Ovary (tissue), 7 donors: ENCODE measurements around the gene CCR5AS.

Source experiments
- DNase-seq, 5 donors: peaks; one replicate each; pipeline ENCODE4 v3.0.0-alpha.2; 2019 to 2020
- H3K27ac ChIP-seq, 2 donors: fragments of 200-600 bp; one replicate each; pipeline versions ENCODE4 v1.5.1 to v1.8.0; 2019 to 2022
- H3K27me3 ChIP-seq: fragments of 200-600 bp; one replicate; pipeline ENCODE4 v1.8.0; 2022
- H3K36me3 ChIP-seq: fragments of 200-600 bp; sonication (generic); one replicate; pipeline ENCODE4 v1.5.1; 2019
- H3K4me1 ChIP-seq: one replicate; pipeline ENCODE4 v1.8.1; 2013; ENCODE audit warnings: mild to moderate bottlenecking, moderate library complexity; ENCODE audit not compliant: insufficient read depth
- H3K4me3 ChIP-seq: fragments of 200-600 bp; sonication (generic); one replicate; pipeline ENCODE4 v1.5.1; 2017
- H3K9me3 ChIP-seq, 2 donors: fragments of 200-600 bp in 1 of 2; sonication (generic) in 1 of 2; one replicate each; pipeline versions ENCODE4 v1.5.1 to v1.8.1; 2013 to 2019; ENCODE audit warnings: mild to moderate bottlenecking in 1 of 2, moderate library complexity in 1 of 2
- CTCF ChIP-seq, 3 donors: fragments of 450-650 bp in 2 of 3; fragments of 200-600 bp in 1 of 3; IDR thresholded peaks; one replicate each; pipeline versions ENCODE4 v1.5.1 to v1.8.0; 2016 to 2022; ENCODE audit warnings: antibody characterized with exemption in 3 of 3, mild to moderate bottlenecking in 1 of 3
- EP300 ChIP-seq: sonication (generic); formaldehyde crosslinking; IDR thresholded peaks from one replicate; pipeline ENCODE4 v1.6.1; 2017; ENCODE audit warnings: antibody characterized with exemption
- POLR2A ChIP-seq: fragments of 450-650 bp; IDR thresholded peaks from one replicate; pipeline ENCODE4 v1.6.1; 2017; ENCODE audit warnings: antibody characterized with exemption, mild to moderate bottlenecking, moderate library complexity
- WGBS, 3 donors: extraction: QIAGEN DNeasy Blood & Tissue Kit in 1 of 3; methylation state at CpG; one replicate each; pipeline versions ENCODE4 v1.1.5 to v1.1.7; 2013 to 2017; 5-methylcytosine and 5-hydroxymethylcytosine counted together
- intact Hi-C, 4 donors: fragments of 100-400 bp; cut with DNase I; formaldehyde crosslinking; loops; one replicate each; pipeline versions ENCODE4 v1.11.0 to v1.15.1; 2022 to 2023
- donor health status: DM: no; HTN: no; CAD: no; lungs with moderate emphysema.
- donor health status: DM: no; HTN: no; CAD: no.
- donor health status: Bipolar disorder and iron deficiency.
- donor health status: DM: no; HTN: no; CAD: no.
- donor health status: DM: yes; HTN: yes; CAD: no.

The CCR5AS gene

GRCh38 chr3:46422617-46423016, 15.8 kb upstream of the CCR5AS start:
- no peak for TF ChIP-seq CTCF (IDR thresholded peaks at IDR 0.05)
- no peak for TF ChIP-seq POLR2A
- no peak for TF ChIP-seq EP300
- DNase-seq = no peak
- Histone ChIP-seq H3K9me3 (no peaks in the 10 kb centered on the region), H3K4me3 (no peak overlapping the region), H3K36me3 (no peaks in the 10 kb centered on the region), H3K27me3 (no peaks in the 10 kb centered on the region), H3K27ac (no peak overlapping the region), H3K4me1 (no peaks in the 10 kb centered on the region)
- WGBS, 3 donors = 87 to 97% (median 92%) methylated on average over 6 of the region's 6 CpGs
- intact Hi-C loops = loop anchor here in 1 of 4 donors (10.0 kb wide), 1 partner anchor 918 kb away; no protein-coding TSS in a partner anchor

DNA sequence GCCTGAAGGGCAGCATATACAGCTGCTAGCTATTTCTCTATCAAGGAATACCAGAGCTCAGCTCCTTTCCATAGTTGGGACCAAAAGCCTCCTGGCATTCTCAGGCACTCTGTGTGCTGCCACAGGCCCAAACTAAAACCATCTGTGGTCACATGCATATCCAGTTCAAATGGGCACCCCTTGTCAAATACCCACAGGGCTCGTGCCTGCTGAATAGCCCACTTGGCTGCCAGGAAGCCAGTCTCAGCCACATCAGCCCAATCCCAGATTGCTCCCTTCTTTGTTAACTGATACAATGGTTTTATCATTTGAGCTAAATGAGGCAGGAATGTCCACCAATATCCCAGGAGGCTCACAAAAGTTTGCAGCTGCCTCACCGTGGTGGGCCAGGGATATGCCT, 14.1 kb upstream of the CCR5AS start:
- Histone ChIP-seq H3K4me3 (no peak overlapping the region), H3K27ac (no peak overlapping the region)

DNA sequence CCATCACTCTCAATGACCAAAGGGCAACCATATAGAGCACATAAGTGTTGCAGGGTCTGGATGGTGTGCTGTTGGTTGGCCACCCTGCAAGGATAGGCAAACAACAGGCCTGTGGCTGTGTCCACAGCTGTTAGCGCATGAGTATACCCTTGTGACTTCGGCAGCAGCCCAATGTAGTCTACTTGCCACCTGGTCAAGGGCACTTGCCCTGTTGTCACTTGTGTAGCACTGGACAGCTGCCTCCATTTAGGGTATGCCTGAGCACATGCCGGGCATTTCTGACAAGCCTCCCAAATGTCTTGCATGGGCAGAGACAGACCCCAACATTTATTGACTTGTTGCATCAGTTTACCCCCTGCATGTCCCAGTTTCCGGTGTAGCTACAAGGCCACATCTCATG, 12.9 kb upstream of the CCR5AS start:
- intact Hi-C loops = loop anchor here in 1 of 4 donors (10.0 kb wide), 1 partner anchor 915 kb away; no protein-coding TSS in a partner anchor
- H3K36me3 ChIP-seq = no peaks in the 10 kb centered on the region
- H3K27ac ChIP-seq = no peak overlapping the region
- no peak overlapping the region for H3K4me3 ChIP-seq
- no peak for DNase-seq
- TF ChIP-seq POLR2A = no peak
- no peak for TF ChIP-seq EP300
- TF ChIP-seq CTCF (IDR thresholded peaks at IDR 0.05) = no peak
- WGBS, 3 donors = 91 to 100% (median 98%) methylated on average over 4 of the region's 4 CpGs
- no peaks in the 10 kb centered on the region for H3K9me3 ChIP-seq
- no peaks in the 10 kb centered on the region for H3K27me3 ChIP-seq
- H3K4me1 ChIP-seq = no peaks in the 10 kb centered on the region

More for the DNA sequence above, 14.1 kb upstream of the CCR5AS start:
- no peaks in the 10 kb centered on the region for H3K27me3 ChIP-seq
- H3K4me1 ChIP-seq = no peaks in the 10 kb centered on the region
- DNase-seq = no peak
- no peaks in the 10 kb centered on the region for H3K36me3 ChIP-seq
- intact Hi-C loops = loop anchor here in 1 of 4 donors (10.0 kb wide), 1 partner anchor 916 kb away; no protein-coding TSS in a partner anchor
- H3K9me3 ChIP-seq = no peaks in the 10 kb centered on the region
- 84 to 89% (median 86%) methylated on average over 2 of the region's 2 CpGs for WGBS, 3 donors
- no peak for TF ChIP-seq EP300
- TF ChIP-seq POLR2A = no peak
- TF ChIP-seq CTCF (IDR thresholded peaks at IDR 0.05) = no peak

- 83 to 87% (median 85%) methylated on average over 9 of the region's 9 CpGs for WGBS, 3 donors
- DNase-seq = no peak
- H3K9me3 ChIP-seq = no peaks in the 10 kb centered on the region
- H3K27ac ChIP-seq = no peak overlapping the region
- H3K27me3 ChIP-seq = no peaks in the 10 kb centered on the region
- TF ChIP-seq CTCF (IDR thresholded peaks at IDR 0.05) (no peak), POLR2A (no peak), EP300 (no peak)
- no peaks in the 10 kb centered on the region for H3K4me1 ChIP-seq
- H3K36me3 ChIP-seq = no peaks in the 10 kb centered on the region
- H3K4me3 ChIP-seq = no peak overlapping the region
- intact Hi-C loops = no loop called here
Observed at GRCh38 chr3:46417841-46418611, 11.2 kb upstream of the CCR5AS start.
